ENCODE measurements around the gene FAM149A. TPM values are rescaled to one million over a fixed set of nuclear protein-coding genes. Genes with fewer than 3 reads are reported as not detected.

Gene FAM149A
- total and polyA plus RNA-seq, 10 of the 15 experiments (the other 5 are each of a cell fraction or from before 2014, with no cell fraction given), result 0.38 to 1.9 (median 0.99) TPM

DNA sequence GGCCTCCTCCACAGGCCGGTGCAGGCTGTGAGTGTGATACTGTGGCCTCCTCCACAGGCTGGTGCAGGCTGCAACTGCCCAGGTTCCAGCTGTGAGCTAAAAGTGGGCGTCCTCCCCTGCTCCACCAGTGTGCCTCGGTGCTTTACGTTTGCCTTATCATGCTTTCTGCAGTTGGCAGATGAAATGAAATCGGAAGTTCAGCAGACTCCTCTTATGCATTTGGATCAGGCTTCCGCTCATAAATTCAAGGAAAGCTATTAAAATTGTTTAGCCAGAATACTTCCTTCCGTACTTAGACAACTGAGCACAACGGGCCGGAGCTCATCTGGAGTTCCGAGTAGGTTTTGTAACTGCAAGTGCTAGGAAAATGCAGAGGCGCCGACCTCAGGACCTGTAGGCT, 98.9 kb downstream of the FAM149A start:
- H3K9ac ChIP-seq (ENCODE audit: control insufficient read depth, insufficient read depth, low read length), result no peak overlapping the region
- ChIA-PET CTCF (no interaction called here), POLR2A (no interaction called here), SMC1A (ENCODE audit: uncharacterized antibody, unreplicated experiment) (no interaction called here), RAD21 (ENCODE audit: unreplicated experiment) (no interaction called here)
- ATAC-seq, result no peak
- no peaks in the 10 kb centered on the region for H3K36me3 ChIP-seq (ENCODE audit: control insufficient read depth in 2 of 2, insufficient read depth in 2 of 2, low read length in 1 of 2)
- in situ Hi-C loops (cut with MboI), result no loop called here
- no peaks in the 10 kb centered on the region for H3K27me3 ChIP-seq (replicated peaks in 1 of 2; ENCODE audit: control insufficient read depth in 2 of 2, insufficient read depth in 2 of 2, low read length in 1 of 2)
- BruUV-seq (replicated peaks), result no TSS peak
- H3K9me3 ChIP-seq (replicated peaks; ENCODE audit: control insufficient read depth, insufficient read depth, low read length), result no peaks in the 10 kb centered on the region
- H2AFZ ChIP-seq (ENCODE audit: control insufficient read depth, low read depth, low read length), result no peak overlapping the region
- no peak overlapping the region for H3K4me3 ChIP-seq
- no peak overlapping the region for H3K4me2 ChIP-seq (ENCODE audit: control insufficient read depth, insufficient read depth)
- no peaks in the 10 kb centered on the region for H4K20me1 ChIP-seq (ENCODE audit: control insufficient read depth, insufficient read depth)
- FAIRE-seq, result no peak
- no peaks in the 10 kb centered on the region for H3K79me2 ChIP-seq (ENCODE audit: control insufficient read depth, insufficient read depth, low read length)
- intact Hi-C loops (cut with micrococcal nuclease; ENCODE audit: unreplicated experiment), result no loop called here
- DNase-seq (ENCODE audit: low read depth, low spot score), result no peak
- no peaks in the 10 kb centered on the region for H3K4me1 ChIP-seq (ENCODE audit: control insufficient read depth, insufficient read depth, low read length)
- WGBS (ENCODE audit: insufficient coverage, insufficient replicate concordance, low lambda C conversion rate, missing lambda C conversion rate), result 84% methylated on average over 12 of the region's 12 CpGs
- H3K27ac ChIP-seq (ENCODE audit: control insufficient read depth, insufficient read depth), result no peak overlapping the region
- TF ChIP-seq NR2F1 (conservative IDR thresholded peaks at IDR 0.05) (no peak), CEBPB (IDR thresholded peaks at IDR 0.05; ENCODE audit: borderline replicate concordance in 1 of 2, low read depth in 2 of 2, low read length in 2 of 2) (no peak), CHD2 (IDR thresholded peaks at IDR 0.05; ENCODE audit: borderline replicate concordance, low read depth, low read length) (no peak), JUND (IDR thresholded peaks at IDR 0.05; ENCODE audit: low read depth, low read length) (no peak), EZH2 (IDR thresholded peaks at IDR 0.05; ENCODE audit: borderline replicate concordance, control insufficient read depth, low read depth, low read length) (no peak), ZNF384 (IDR thresholded peaks at IDR 0.05; ENCODE audit: borderline replicate concordance, low read depth, low read length) (no peak), EED (IDR thresholded peaks at IDR 0.05; ENCODE audit: low read depth) (no peak), RAD21 (IDR thresholded peaks at IDR 0.05; ENCODE audit: insufficient read depth, low read depth, low read length) (no peak), ZNF207 (IDR thresholded peaks at IDR 0.05; ENCODE audit: borderline replicate concordance) (no peak), FOXM1 (IDR thresholded peaks at IDR 0.05; ENCODE audit: low read depth, low read length) (no peak), SKIL (IDR thresholded peaks at IDR 0.05; ENCODE audit: low read depth, poor library complexity, severe bottlenecking) (no peak), KAT2A (conservative IDR thresholded peaks at IDR 0.05; ENCODE audit: control insufficient read depth, low read depth, low read length) (no peak), ZBTB33 (IDR thresholded peaks at IDR 0.05) (no peak), ZNF622 (IDR thresholded peaks at IDR 0.05) (no peak), NRF1 (conservative IDR thresholded peaks at IDR 0.05; ENCODE audit: low read depth, low read length) (no peak), ZNF217 (IDR thresholded peaks at IDR 0.05) (no peak)
- TF ChIP-seq, protein P1, sequence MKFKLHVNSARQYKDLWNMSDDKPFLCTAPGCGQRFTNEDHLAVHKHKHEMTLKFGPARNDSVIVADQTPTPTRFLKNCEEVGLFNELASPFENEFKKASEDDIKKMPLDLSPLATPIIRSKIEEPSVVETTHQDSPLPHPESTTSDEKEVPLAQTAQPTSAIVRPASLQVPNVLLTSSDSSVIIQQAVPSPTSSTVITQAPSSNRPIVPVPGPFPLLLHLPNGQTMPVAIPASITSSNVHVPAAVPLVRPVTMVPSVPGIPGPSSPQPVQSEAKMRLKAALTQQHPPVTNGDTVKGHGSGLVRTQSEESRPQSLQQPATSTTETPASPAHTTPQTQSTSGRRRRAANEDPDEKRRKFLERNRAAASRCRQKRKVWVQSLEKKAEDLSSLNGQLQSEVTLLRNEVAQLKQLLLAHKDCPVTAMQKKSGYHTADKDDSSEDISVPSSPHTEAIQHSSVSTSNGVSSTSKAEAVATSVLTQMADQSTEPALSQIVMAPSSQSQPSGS (IDR thresholded peaks at IDR 0.05; ENCODE audit: low read length), result no peak
- TF ChIP-seq, protein P2, sequence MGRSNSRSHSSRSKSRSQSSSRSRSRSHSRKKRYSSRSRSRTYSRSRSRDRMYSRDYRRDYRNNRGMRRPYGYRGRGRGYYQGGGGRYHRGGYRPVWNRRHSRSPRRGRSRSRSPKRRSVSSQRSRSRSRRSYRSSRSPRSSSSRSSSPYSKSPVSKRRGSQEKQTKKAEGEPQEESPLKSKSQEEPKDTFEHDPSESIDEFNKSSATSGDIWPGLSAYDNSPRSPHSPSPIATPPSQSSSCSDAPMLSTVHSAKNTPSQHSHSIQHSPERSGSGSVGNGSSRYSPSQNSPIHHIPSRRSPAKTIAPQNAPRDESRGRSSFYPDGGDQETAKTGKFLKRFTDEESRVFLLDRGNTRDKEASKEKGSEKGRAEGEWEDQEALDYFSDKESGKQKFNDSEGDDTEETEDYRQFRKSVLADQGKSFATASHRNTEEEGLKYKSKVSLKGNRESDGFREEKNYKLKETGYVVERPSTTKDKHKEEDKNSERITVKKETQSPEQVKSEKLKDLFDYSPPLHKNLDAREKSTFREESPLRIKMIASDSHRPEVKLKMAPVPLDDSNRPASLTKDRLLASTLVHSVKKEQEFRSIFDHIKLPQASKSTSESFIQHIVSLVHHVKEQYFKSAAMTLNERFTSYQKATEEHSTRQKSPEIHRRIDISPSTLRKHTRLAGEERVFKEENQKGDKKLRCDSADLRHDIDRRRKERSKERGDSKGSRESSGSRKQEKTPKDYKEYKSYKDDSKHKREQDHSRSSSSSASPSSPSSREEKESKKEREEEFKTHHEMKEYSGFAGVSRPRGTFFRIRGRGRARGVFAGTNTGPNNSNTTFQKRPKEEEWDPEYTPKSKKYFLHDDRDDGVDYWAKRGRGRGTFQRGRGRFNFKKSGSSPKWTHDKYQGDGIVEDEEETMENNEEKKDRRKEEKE (IDR thresholded peaks at IDR 0.05), result no peak

Data from GM12878 (cell line).